Ureter (tissue), 1 donor: ENCODE results near the gene DNM1. TPM values are rescaled to one million over a fixed set of nuclear protein-coding genes. Genes with fewer than 3 reads are reported as not detected.
A peak's percentile ranks its signal among the peaks of the same experiment; 100 is the strongest.
"Not testable (repeated sequence)": the region's sequence is repeated elsewhere in the genome, so short reads cannot be mapped to it uniquely, and the experiment has no call there.

Source experiments
- DNase-seq: peaks from one replicate; pipeline ENCODE4 v3.0.0-alpha.2; 2020; ENCODE audit warnings: low spot score
- total RNA-seq: library from RNA; stranded (reverse); gene quantifications from one replicate; pipeline ENCODE4 v1.2.4, GENCODE V29; 2023
- donor health status: DM: yes; HTN: yes; CAD: no.

Gene DNM1
- total RNA-seq, 1 donor from 2014 or later: 31.4 TPM

GRCh38 chr9:128275198-128276007 lies 72.2 kb downstream of the DNM1 start, which contains the start of gene GOLGA2:
Gene GOLGA2, minus strand, starts transcription at chr9:128276007. Its CDS starts 31 bp downstream, at chr9:128275976.
- DNase-seq: peak; percentile 62

- peak; percentile 100 for DNase-seq
Observed at GRCh38 chr9:128276008-128276573, 72.9 kb downstream of the DNM1 start, which contains the start of gene SWI5. Gene SWI5, plus strand, starts transcription at chr9:128276276.

GRCh38 chr9:128276574-128277270 lies 73.5 kb downstream of the DNM1 start:
- peak; percentile 55 for DNase-seq

- DNase-seq: not testable (repeated sequence)
Observed at GRCh38 chr9:128279088-128280073, 76.2 kb downstream of the DNM1 start.

- DNase-seq: no peak
Observed at GRCh38 chr9:128280084-128280622, 77.0 kb downstream of the DNM1 start.

DNA sequence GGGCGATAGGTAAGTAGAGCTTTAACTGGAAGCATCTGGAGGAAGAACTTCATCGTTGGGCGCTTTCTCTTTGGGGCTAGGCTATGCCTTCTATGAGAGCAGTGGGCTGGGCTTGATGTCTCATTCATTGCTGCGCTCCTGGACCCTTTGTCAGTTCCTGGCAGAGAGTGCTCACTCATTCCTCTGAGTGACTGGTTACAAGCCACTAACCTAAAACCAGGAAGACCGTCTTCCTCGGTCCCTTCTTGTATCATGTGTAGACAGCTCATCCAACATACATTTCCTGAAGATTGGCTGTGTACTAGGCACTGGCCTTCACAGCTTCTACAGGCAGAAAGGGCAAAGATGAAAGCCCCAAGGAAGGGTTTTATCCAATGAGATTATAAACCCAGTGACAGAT lies 79.3 kb downstream of the DNM1 start:
- DNase-seq: no peak

DNA sequence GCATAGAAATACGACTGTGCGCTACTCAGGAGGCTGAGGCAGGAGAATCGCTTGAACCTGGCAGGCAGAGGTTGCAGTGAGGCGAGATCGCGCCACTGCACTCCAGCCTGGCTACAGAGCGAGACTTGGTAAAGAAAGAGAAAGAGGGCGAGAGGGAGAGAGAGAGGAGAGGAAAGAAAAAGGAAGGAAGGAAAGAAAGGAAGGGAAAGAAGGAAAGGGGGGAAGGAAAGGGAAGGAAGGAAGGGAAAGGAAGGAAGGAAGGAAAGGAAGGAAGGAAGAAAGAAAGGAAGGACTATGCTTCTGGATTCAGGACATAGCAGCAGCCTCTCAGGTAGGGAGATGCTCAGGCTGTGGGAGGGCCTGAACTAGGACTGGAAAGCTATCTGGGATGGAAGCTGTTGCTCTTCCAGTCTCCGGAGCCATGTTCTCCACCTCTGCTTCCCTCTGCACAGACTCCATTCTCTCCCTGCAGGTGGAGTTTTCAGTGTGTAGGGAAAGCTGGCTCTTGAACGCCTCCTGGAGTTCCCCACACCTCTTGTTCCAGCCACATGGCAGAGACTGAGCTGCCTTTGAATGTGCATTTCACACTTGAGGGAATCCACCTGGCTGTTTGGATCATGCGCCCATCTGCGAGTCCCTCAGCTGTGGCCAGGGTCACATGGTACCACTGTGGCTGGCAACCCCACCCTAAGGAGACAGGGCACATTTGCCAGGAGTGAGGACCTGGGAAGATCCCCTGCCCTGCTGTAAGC lies 82.0 kb downstream of the DNM1 start:
- DNase-seq: no peak

DNA sequence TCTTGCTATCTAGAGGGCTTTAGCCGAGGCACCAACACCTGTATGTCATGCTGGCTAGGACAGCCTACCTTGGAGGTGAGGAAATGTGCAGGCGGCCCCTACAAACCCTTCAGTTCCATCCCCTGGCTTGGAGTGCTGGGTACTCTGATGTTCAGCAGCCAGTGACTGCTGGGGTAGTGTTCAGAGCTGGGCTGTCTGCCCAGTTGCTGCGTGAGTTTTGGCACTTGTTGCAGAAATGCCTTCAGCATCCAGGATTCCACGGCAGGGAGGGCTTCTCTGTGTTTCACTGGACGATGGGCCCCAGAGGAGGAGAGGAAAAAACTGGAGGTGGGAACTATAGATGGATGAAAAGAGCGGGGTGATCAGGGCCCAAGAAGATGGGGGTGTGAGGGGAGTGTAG lies 83.3 kb downstream of the DNM1 start:
- DNase-seq: no peak

- no peak for DNase-seq
Observed at GRCh38 chr9:128288273-128289004, 85.3 kb downstream of the DNM1 start.

DNA sequence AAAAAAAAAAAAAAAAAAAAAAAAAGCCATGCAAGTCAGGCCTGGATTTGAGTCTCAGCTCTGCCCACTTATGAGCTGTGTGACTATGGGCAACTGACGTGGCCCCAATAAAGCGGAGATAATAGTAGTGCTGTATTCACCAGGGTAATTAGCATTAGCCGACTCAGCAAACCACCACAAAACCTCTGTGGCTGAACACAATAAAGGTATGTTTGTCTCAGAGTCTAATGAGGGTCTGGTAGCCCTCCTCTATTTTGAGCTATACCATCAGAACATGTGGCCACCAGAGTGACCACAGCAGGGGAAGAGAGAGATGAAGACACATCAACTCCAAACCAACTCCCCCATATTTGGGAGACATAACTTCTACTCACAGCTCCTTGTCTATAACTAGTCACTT lies 88.8 kb downstream of the DNM1 start:
- no peak for DNase-seq

DNA sequence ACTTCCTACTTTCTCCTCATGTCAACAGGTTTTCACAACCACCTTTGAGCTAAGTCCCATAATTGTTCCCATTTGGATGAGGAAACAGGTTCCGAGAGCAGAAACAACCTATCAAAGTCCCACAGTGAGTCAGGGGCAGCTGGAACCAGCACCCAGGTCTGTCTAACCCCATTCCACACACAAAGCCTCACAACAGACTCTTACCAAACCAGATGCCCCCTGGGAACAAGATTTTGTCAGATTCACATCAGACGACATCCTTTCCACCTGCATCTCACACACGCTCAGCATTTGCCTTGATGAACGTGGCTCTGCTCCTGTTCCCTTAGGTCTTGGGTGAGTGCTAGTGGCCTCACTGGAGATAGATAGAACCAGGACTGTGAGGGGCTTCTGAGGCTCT lies 89.9 kb downstream of the DNM1 start:
- DNase-seq: no peak

- DNase-seq: no peak
Observed at GRCh38 chr9:128294142-128294541, 91.0 kb downstream of the DNM1 start.

DNA sequence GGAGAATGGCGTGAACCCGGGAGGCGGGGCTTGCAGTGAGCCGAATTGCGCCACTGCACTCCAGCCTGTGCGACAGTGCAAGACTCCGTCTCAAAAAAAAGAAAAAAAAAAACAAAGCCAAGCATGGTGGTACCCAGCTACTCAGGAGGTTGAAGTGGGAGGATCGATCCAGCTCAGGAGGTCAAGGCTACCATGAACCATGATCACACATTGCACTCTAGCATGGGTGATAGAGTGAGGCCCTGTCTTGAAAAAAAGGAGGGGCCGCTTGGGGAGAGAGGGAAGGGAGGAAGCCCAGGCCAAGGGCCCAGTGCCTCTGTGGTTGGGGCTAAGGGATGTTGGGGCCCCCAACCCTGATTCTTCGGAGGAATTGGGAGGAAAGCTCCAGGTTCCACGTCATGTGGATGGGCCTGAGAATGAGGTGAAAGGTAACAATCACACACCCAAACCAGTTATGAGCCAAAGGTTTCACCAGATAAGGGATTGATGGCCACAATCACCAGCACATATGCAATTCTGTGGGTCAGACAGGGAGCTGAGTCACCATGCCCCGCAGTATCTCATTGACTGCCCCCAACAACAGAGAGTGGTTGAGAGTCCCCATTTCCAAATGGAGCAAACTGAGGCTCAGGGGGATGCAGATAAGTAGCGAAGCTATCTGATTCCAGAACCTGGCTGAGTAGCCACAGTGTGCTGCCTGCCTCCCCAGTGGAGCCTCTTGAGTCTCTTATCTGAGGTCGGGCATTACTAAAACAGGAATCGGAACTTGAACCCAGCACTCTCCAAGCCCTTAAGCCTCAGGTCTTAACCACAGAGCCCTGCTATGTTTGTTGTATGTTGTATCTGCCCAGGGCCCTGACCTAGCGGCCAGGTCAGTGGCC lies 93.4 kb downstream of the DNM1 start:
- DNase-seq: no peak

DNA sequence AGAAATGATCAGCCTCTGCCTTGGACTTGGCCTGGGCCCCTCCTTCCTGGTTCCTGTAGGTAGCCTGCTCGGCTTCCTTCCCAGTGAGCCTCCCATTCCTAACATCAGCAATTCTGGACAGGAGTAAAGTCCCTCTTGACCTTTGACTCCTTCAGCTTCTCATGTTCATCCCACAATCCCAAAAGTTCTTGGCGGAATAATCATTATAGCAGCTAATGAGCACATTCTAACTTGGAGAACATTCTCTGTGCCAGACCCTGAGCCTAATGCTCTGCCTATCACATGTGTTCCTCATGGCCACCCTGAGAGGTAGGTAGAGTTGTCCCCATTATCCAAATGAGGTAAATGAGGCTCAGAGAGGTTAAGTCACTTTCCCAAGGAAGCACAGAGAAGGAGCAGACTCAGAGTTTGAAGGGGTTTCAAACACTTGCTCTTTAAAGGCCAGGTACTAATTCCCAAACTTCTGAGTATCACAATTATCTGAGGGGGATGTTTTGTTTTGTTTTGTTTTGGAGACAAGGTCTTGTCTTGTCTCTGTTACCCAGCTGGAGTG lies 94.1 kb downstream of the DNM1 start:
- no peak for DNase-seq

DNA sequence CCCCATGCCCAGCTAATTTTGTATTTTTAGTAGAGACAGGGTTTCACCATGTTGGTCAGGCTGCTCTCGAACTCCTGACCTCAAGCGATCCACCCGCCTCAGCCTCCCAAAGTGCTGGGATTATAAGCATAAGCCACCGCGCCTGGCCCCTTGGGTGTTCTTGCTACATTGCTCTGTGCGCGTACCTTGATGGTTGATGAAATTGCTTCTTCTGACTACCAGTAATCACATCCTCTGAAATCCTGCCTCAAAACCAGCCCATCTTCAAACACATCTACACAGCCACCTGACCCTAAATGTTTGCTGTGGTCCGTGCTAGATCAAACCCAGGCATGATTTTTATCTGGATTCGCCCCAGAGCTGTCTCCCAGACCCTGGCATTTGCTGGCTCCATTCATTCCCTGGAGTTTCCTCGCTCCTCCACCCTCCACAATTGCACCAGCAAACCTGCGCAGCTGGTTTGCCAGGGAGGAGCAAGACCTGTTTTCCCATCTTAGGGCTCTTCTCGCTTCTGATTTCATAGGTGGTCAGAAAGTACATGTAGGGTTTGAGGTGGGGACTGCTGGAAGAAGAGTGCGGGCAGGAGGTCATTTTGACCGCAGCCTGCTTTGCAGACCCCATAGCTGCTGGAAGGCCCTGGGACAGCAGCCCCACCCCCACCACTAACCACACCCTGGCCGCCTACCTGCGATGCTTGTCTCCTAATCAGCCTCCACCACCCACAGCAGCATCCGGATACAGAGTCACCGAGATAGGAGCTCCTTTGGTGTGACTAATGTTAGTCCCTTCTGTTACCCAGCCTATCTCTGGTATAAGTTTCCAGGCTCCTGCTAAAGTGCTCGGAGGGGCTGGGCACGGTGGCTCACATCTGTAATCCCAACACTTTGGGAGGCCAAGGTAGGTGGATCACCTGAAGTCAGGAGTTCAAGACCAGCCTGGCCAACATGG lies 95.6 kb downstream of the DNM1 start:
- no peak for DNase-seq

DNA sequence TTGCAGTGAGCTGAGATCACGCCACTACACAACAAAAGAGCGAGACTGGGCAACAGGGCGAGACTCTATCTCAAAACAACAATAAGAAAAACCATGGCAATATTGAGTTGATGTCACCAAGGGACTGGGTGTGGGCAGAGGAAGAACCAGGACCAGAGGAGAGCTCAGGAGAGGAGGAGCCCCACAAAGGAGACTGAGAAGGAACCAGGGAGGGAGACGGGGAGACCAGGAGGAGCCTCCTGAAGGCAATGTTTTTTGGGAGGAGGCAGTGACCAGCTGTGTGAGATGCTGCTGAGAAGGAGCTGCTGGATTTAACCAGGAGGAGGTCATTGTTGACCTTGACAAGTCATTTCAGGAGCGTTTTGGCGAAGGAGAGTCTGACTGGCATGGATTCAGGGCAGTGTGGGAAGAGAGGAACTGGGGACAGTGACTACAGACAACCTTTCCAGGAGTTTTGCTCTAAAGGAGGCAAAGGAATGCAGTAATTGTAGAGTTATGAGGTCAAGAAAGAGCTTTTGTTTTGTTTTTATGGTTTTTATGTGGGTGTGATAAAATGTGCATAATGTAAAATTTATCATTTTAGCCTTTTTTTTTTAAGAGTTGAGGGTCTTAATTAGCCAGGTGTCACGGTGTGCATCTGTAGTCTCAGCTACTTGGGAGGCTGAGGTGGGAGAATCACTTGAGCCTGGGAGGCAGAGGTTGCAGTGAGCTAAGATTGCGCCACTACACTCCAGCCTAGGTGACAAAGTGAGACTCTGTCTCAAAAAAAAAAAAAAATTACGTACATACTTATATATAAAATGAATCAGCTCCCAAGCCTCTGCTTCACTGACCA lies 101.2 kb downstream of the DNM1 start:
- no peak for DNase-seq
